Head of caudate nucleus (tissue), 42 donors: ENCODE results near the gene ZPBP2.
A peak's percentile ranks its signal among the peaks of the same experiment; 100 is the strongest.
"Not testable (repeated sequence)": the region's sequence is repeated elsewhere in the genome, so short reads cannot be mapped to it uniquely, and the experiment has no call there.

Source experiments
- DNase-seq, 42 donors: peaks; one replicate each; pipeline versions ENCODE4 v3.0.0 to v3.0.0-alpha.2; 2020 to 2021; ENCODE audit warnings: mixed read lengths in 7 of 42
- intact Hi-C: fragments of 100-400 bp; cut with DNase I; formaldehyde crosslinking; loops from one replicate; pipeline ENCODE4 v1.15.0; 2022

Gene ZPBP2

GRCh38 chr17:39899215-39899614 is 31.2 kb downstream of the ZPBP2 start:
- intact Hi-C loops, result no loop called here
- DNase-seq, result no peak

GRCh38 chr17:39902027-39902426 is 34.0 kb downstream of the ZPBP2 start:
- DNase-seq, intact Hi-C loops: not testable (repeated sequence)

- intact Hi-C loops, result no loop called here
- DNase-seq, result no peak
Observed at GRCh38 chr17:39903158-39903884, 35.3 kb downstream of the ZPBP2 start.

- intact Hi-C loops, result no loop called here
- DNase-seq, result no peak
Observed at GRCh38 chr17:39904990-39905288, 36.9 kb downstream of the ZPBP2 start.

GRCh38 chr17:39908789-39909352 is 40.9 kb downstream of the ZPBP2 start:
- DNase-seq, result no peak
- intact Hi-C loops, result no loop called here

GRCh38 chr17:39913989-39914388 is 46.0 kb downstream of the ZPBP2 start:
- DNase-seq, result no peak
- intact Hi-C loops, result no loop called here

- intact Hi-C loops, result no loop called here
- no peak for DNase-seq
Observed at GRCh38 chr17:39915559-39915958, 47.6 kb downstream of the ZPBP2 start.

- intact Hi-C loops, result no loop called here
- DNase-seq, result no peak
Observed at GRCh38 chr17:39916918-39917317, 48.9 kb downstream of the ZPBP2 start.

GRCh38 chr17:39919087-39919683 is 51.2 kb downstream of the ZPBP2 start:
- no peak for DNase-seq
- intact Hi-C loops, result no loop called here

GRCh38 chr17:39920218-39921210 is 52.5 kb downstream of the ZPBP2 start:
- intact Hi-C loops, result no loop called here

GRCh38 chr17:39921323-39921722 is 53.3 kb downstream of the ZPBP2 start:
- peak in 26 of 42 donors; percentile 6 to 62 (median 24) for DNase-seq
- intact Hi-C loops, result no loop called here

More at GRCh38 chr17:39920218-39921210, 52.5 kb downstream of the ZPBP2 start:
- no peak for DNase-seq

- intact Hi-C loops, result no loop called here
- no peak for DNase-seq
Observed at GRCh38 chr17:39922006-39922405, 54.0 kb downstream of the ZPBP2 start.

GRCh38 chr17:39923230-39923629 is 55.2 kb downstream of the ZPBP2 start:
- DNase-seq, result no peak
- intact Hi-C loops, result no loop called here

- intact Hi-C loops, result no loop called here
- no peak for DNase-seq
Observed at GRCh38 chr17:39923836-39924690, 56.1 kb downstream of the ZPBP2 start.

- no peak for DNase-seq
- intact Hi-C loops, result no loop called here
Observed at GRCh38 chr17:39924691-39925055, 56.7 kb downstream of the ZPBP2 start.

- intact Hi-C loops, result loop anchor here (2.0 kb wide), 1 partner anchor 27 kb away; no protein-coding TSS in a partner anchor
- DNase-seq, result no peak
Observed at GRCh38 chr17:39925282-39926134, 57.5 kb downstream of the ZPBP2 start.

- DNase-seq, result no peak
- intact Hi-C loops, result loop anchor here (2.0 kb wide), 1 partner anchor 27 kb away; no protein-coding TSS in a partner anchor
Observed at GRCh38 chr17:39926135-39926587, 58.2 kb downstream of the ZPBP2 start.
